Psoas muscle (tissue), 8 donors: ENCODE data around the gene PARP1. TPM values are rescaled to one million over a fixed set of nuclear protein-coding genes. Genes with fewer than 3 reads are reported as not detected.
"Not testable (repeated sequence)": the region's sequence is repeated elsewhere in the genome, so short reads cannot be mapped to it uniquely, and the experiment has no call there.

ENCODE experiments used
- ATAC-seq, 4 donors: fragments of 200-7000 bp; cut with Tn5 transposase; one replicate each; pipeline ENCODE4 v1.9.1; 2020; ENCODE audit warnings: moderate library complexity in 3 of 4, mild to moderate bottlenecking in 2 of 4
- DNase-seq, 2 donors: peaks; one replicate each; pipeline ENCODE4 v3.0.0-alpha.2; 2020
- H3K27ac ChIP-seq: fragments of 200-600 bp; one replicate; pipeline ENCODE4 v1.8.0; 2022
- H3K27me3 ChIP-seq, 3 donors: fragments of 200-600 bp in 1 of 3; one replicate each; pipeline versions ENCODE4 v1.6.1 to v1.8.0; 2013 to 2022; ENCODE audit warnings: low read length in 2 of 3, mild to moderate bottlenecking in 2 of 3, moderate library complexity in 1 of 3; ENCODE audit not compliant: insufficient read depth in 3 of 3
- H3K36me3 ChIP-seq, 2 donors: fragments of 200-600 bp in 1 of 2; one replicate each; pipeline versions ENCODE4 v1.6.1 to v1.8.0; 2013 to 2022; ENCODE audit warnings: low read depth in 1 of 2, mild to moderate bottlenecking in 1 of 2, moderate library complexity in 1 of 2; ENCODE audit not compliant: insufficient read depth in 1 of 2
- H3K4me1 ChIP-seq: fragments of 200-600 bp; one replicate; pipeline ENCODE4 v1.8.0; 2022
- H3K4me3 ChIP-seq: fragments of 200-600 bp; one replicate; pipeline ENCODE4 v1.8.0; 2022; ENCODE audit warnings: mild to moderate bottlenecking
- H3K9me3 ChIP-seq: fragments of 200-600 bp; one replicate; pipeline ENCODE4 v1.8.0; 2022
- WGBS, 3 donors: extraction: QIAGEN DNeasy Blood & Tissue Kit; methylation state at CpG; one replicate each; pipeline versions ENCODE4 v1.1.6 to v1.1.7; 2013; 5-methylcytosine and 5-hydroxymethylcytosine counted together
- intact Hi-C, 2 donors: fragments of 100-400 bp; cut with DNase I; formaldehyde crosslinking; loops; one replicate each; pipeline versions ENCODE4 v1.11.0 to v1.14.2; 2022
- polyA plus RNA-seq, 3 donors: library from polyadenylated mRNA; stranded (reverse); fragments of 200-250 nt; gene quantifications; one replicate each; pipeline ENCODE4 v1.2.3, GENCODE V29; 2013
- total RNA-seq, 4 donors: library from RNA; stranded (reverse); fragmentation: NEBNext Ultra II Directional in 2 of 4; extraction: Animal tissue kit (Norgen Biotek cat#: 25700) in 2 of 4; gene quantifications; one replicate each; pipeline versions ENCODE4 v1.2.1 to v1.2.4, GENCODE V29; 2021 to 2023
- TF ChIP-seq, protein P1 (sequence below): fragments of 200-600 bp; IDR thresholded peaks from one replicate; pipeline ENCODE4 v1.8.0; 2022; ENCODE audit warnings: antibody characterized with exemption
- donor health status: healthy with polysubstance abuse.
- donor health status: DM: no; HTN: no; CAD: no; lungs with moderate emphysema.
- donor health status: Bipolar disorder and iron deficiency.
- donor health status: healthy.
- donor health status: DM: yes; HTN: yes; CAD: no.
- donor health status: DM: no; HTN: no; CAD: no.
- donor health status: DM: no; HTN: no; CAD: no.
- donor health status: DM: yes; HTN: yes; CAD: no.

Gene PARP1
- total and polyA plus RNA-seq, 7 donors = 23.8 to 85.8 (median 54.7) TPM

DNA sequence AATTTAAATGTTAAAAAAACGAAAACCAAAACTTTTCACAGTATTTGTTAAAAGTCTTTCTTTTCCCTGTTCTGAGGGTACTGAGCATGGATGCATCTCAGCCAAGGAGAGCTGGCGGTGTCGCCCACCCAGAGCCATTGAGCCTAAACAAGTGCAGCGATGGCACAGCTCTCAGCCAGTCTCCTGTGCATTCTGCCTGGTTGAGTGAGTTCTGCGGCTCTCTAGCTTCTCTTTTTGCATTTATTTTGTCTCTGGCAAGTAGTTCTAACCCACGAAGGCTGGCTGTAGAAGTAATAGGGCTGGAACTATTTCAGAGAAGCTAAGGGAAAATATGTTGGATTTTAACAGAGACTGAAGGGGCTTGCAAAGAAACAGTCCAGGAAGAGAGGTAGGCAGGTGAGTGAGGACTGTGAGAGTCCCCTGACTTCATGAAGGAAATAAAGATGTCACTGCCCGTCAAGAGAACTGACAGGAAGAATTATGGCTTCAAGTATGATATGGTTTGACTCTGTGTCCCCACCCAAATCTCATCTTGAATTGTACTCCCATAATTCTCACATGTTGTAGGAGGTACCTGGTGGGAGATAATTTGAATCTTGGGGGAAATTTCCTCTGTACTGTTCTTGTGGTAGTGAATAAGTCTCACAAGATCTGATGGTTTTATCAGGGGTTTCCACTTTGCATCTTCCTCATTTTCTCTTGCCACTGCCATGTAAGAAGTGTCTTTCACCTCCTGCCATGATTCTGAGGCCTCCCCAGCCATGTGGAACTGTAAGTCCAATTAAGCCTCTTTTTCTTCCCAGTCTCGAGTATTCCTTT, 63.2 kb downstream of the PARP1 start:
- TF ChIP-seq, protein P1, sequence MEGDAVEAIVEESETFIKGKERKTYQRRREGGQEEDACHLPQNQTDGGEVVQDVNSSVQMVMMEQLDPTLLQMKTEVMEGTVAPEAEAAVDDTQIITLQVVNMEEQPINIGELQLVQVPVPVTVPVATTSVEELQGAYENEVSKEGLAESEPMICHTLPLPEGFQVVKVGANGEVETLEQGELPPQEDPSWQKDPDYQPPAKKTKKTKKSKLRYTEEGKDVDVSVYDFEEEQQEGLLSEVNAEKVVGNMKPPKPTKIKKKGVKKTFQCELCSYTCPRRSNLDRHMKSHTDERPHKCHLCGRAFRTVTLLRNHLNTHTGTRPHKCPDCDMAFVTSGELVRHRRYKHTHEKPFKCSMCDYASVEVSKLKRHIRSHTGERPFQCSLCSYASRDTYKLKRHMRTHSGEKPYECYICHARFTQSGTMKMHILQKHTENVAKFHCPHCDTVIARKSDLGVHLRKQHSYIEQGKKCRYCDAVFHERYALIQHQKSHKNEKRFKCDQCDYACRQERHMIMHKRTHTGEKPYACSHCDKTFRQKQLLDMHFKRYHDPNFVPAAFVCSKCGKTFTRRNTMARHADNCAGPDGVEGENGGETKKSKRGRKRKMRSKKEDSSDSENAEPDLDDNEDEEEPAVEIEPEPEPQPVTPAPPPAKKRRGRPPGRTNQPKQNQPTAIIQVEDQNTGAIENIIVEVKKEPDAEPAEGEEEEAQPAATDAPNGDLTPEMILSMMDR = no peak
- ATAC-seq (no peak), DNase-seq (no peak)
- Histone ChIP-seq H3K27me3 (no peaks in the 10 kb centered on the region), H3K4me3 (no peak overlapping the region), H3K9me3 (no peaks in the 10 kb centered on the region), H3K36me3 (no peaks in the 10 kb centered on the region), H3K4me1 (no peaks in the 10 kb centered on the region), H3K27ac (no peak overlapping the region)
- WGBS, 3 donors = 67 to 75% (median 70%) methylated on average over 8 of the region's 8 CpGs
- intact Hi-C loops = loop anchor here in 1 of 2 donors (10.0 kb wide), 1 partner anchor 90 kb away; no protein-coding TSS in a partner anchor

DNA sequence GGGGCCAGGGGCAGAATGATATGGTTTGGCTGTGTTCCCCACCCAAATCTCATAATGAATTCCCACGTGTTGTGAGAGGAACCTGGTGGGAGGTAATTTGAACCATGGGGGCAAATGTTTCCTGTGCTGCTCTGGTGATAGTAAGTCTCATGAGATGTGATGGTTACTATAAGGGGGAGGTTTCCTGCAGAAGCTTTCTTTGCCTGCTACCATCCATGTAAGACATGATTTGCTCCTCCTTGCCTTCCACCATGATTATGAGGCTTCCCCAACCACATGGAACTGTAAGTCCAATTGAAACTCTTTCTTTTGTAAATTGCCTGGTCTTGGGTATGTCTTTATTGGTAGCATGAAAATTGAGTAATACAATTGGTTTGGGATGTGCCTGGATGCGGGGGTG, 65.2 kb downstream of the PARP1 start:
- TF ChIP-seq, protein P1 = no peak
- H3K27ac ChIP-seq = no peak overlapping the region
- 58 to 79% (median 78%) methylated on average over 1 to 2 of the region's 2 CpGs for WGBS, 3 donors
- no peak for DNase-seq
- H3K4me1 ChIP-seq = no peaks in the 10 kb centered on the region
- ATAC-seq = no peak
- H3K36me3 ChIP-seq = no peaks in the 10 kb centered on the region
- H3K4me3 ChIP-seq = no peak overlapping the region
- H3K9me3 ChIP-seq = no peaks in the 10 kb centered on the region
- H3K27me3 ChIP-seq = no peaks in the 10 kb centered on the region
- intact Hi-C loops = loop anchor here in 1 of 2 donors (10.0 kb wide), 1 partner anchor 88 kb away; no protein-coding TSS in a partner anchor

DNA sequence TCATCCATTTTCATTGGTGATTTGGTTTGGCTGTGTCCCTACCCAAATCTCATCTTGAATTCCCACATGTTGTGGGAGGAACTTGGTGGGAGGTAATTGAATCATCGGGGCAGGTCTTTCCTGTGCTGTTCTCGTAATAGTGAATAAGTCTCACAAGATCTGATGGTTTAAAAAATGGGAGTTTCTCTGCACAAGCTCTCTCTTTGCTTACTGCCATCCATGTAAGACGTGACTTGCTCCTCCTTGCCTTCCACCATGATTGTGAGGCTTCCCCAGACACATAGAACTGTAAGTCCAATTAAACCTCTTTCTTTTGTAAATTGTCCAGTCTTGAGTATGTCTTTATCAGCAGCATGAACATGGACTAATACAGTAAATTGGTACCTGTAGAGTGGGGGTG, 67.8 kb downstream of the PARP1 start:
- not testable (repeated sequence) for H3K36me3 ChIP-seq, H3K4me3 ChIP-seq, DNase-seq, H3K27me3 ChIP-seq, H3K4me1 ChIP-seq, H3K9me3 ChIP-seq, ATAC-seq, H3K27ac ChIP-seq
- 87 to 89% (median 88%) methylated on average over 3 of the region's 3 CpGs for WGBS, 3 donors
- intact Hi-C loops = loop anchor here in 1 of 2 donors (10.0 kb wide), 1 partner anchor 85 kb away; no protein-coding TSS in a partner anchor

DNA sequence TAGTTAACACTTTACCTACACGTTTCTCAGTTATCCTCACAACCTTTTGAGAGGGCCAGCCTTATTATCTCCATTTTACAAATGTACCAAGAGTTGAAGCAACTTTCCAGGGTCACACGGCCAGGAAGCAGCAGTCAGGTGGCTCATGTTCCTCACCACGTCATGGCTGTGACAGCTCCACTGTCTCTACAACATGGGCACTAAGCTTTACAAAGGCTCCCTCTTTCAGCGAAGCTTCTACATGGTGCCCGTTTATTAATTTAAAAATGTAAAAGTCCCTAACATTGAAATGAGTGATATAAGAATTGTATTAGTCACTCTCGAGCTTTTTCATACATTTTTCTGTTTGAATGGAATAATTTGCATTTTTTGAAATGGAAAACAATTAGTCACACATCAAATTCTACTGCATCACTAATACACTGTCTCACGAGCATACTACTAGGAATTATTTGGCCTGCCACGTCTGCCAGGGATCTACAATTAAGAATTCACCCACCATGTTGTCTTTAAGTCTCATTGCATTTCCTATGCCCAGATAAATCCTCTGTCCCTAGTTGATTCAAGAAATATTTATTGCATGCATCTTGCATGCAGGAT, 70.5 kb downstream of the PARP1 start:
- ATAC-seq = no peak
- Histone ChIP-seq H3K4me1 (no peaks in the 10 kb centered on the region), H3K9me3 (no peaks in the 10 kb centered on the region), H3K4me3 (no peak overlapping the region), H3K27ac (no peak overlapping the region), H3K36me3 (no peaks in the 10 kb centered on the region), H3K27me3 (no peaks in the 10 kb centered on the region)
- TF ChIP-seq, protein P1 = no peak
- WGBS, 3 donors = 48 to 71% (median 58%) methylated on average over 8 of the region's 8 CpGs
- intact Hi-C loops = no loop called here
- no peak for DNase-seq

DNA sequence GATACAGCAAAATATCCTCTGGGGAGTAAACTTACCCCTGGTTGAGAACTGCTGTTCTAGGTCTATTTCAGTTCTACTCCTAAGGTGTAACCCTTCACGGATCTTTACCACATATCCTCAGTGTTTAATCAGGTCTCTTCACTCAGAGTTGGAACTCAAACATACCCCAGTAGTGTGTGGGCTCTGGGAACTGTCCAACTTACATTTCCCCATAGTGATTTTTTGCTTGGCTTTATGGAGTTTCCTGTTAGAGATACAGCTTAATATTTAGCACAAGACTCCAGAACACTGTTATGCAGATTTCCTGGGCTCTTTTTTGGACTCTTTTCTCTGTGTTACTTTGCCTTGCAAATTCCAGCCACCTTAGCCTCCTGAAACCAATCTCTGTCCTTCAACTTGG, 72.2 kb downstream of the PARP1 start:
- Histone ChIP-seq H3K4me3 (no peak overlapping the region), H3K36me3 (no peaks in the 10 kb centered on the region), H3K27ac (no peak overlapping the region), H3K4me1 (no peaks in the 10 kb centered on the region), H3K27me3 (no peaks in the 10 kb centered on the region), H3K9me3 (no peaks in the 10 kb centered on the region)
- intact Hi-C loops = no loop called here
- TF ChIP-seq, protein P1 = no peak
- 63 to 74% (median 64%) methylated on average over 1 of the region's 1 CpG for WGBS, 3 donors
- DNase-seq (no peak), ATAC-seq (no peak)
